H1 (cell line): ENCODE measurements around the gene TTC34. TPM values are rescaled to one million over a fixed set of nuclear protein-coding genes. Genes with fewer than 3 reads are reported as not detected.
A peak's percentile ranks its signal among the peaks of the same experiment; 100 is the strongest.

ENCODE experiments used
- CTCF ChIA-PET: fragments of 300-600 bp; sonication (Branson Sonifier 250); formaldehyde crosslinking; loops from one replicate; lab custom pipeline; 2021; ENCODE audit not compliant: partially characterized antibody; lab: Charles Lee
- POLR2A ChIA-PET: fragments of 300-600 bp; sonication (Branson Sonifier 250); formaldehyde crosslinking; loops from one replicate; lab custom pipeline; 2021; ENCODE audit warnings: inconsistent platforms; ENCODE audit not compliant: partially characterized antibody; lab: Charles Lee
- DNase-seq, 2 experiments: peaks; one replicate each; pipeline versions ENCODE4 v3.0.0 to v3.0.0-alpha.2; 2010 to 2022; ENCODE audit warnings: low spot score in 2 of 2, low read depth in 1 of 2, mixed read lengths in 1 of 2
- FAIRE-seq: peaks from 2 replicates; lab custom pipeline; 2011; peaks lifted over from hg19 to GRCh38; lab: Jason Lieb, UNC
- H2AFZ ChIP-seq: 2 replicates; pipeline ENCODE4 v1.8.1; 2012; ENCODE audit warnings: low read length, inconsistent platforms
- H2AK5ac ChIP-seq: 2 replicates; pipeline ENCODE4 v1.6.1; 2013; ENCODE audit warnings: low read depth, low read length
- H2BK120ac ChIP-seq: replicated peaks from 2 replicates; pipeline ENCODE3; 2013; ENCODE audit warnings: low read depth, low read length, inconsistent platforms
- H2BK12ac ChIP-seq: 2 replicates; pipeline ENCODE4 v1.6.1; 2013; ENCODE audit warnings: low read depth, low read length
- H2BK15ac ChIP-seq: 2 replicates; pipeline ENCODE4 v1.6.1; 2013; ENCODE audit warnings: low read length
- H2BK20ac ChIP-seq: 2 replicates; pipeline ENCODE4 v1.6.1; 2013; ENCODE audit warnings: low read length
- H2BK5ac ChIP-seq: 2 replicates; pipeline ENCODE4 v1.6.1; 2013; ENCODE audit warnings: low read depth, low read length
- H3K14ac ChIP-seq: 2 replicates; pipeline ENCODE4 v1.6.1; 2013; ENCODE audit warnings: inconsistent platforms; ENCODE audit not compliant: insufficient read length
- H3K18ac ChIP-seq: 2 replicates; pipeline ENCODE4 v1.6.1; 2013; ENCODE audit warnings: low read length; ENCODE audit errors: extremely low read depth
- H3K23ac ChIP-seq: 2 replicates; pipeline ENCODE4 v1.6.1; 2013; ENCODE audit warnings: inconsistent platforms; ENCODE audit not compliant: insufficient read length
- H3K23me2 ChIP-seq: 2 replicates; pipeline ENCODE4 v1.6.1; 2013; ENCODE audit warnings: low read depth, low read length
- H3K27ac ChIP-seq: 2 replicates; pipeline ENCODE4 v1.6.1; 2011; ENCODE audit warnings: low read depth, low read length, inconsistent platforms
- H3K27me3 ChIP-seq, 4 experiments: replicated peaks in 1 of 4; 1 replicate in 1 of 4; 2 replicates in 3 of 4; pipeline versions ENCODE4 v1.6.1 to v1.8.1; 2011 to 2013; ENCODE audit warnings: low read length in 3 of 4, mild to moderate bottlenecking in 3 of 4, inconsistent platforms in 2 of 4, mixed read lengths in 2 of 4, moderate library complexity in 1 of 4; ENCODE audit not compliant: control insufficient read depth in 3 of 4, insufficient read depth in 3 of 4; ENCODE audit errors: extremely low read depth in 1 of 4
- H3K36me3 ChIP-seq, 4 experiments: 2 replicates each; pipeline versions ENCODE4 v1.6.1 to v1.8.1; 2011 to 2013; ENCODE audit warnings: mild to moderate bottlenecking in 4 of 4, low read length in 3 of 4, moderate library complexity in 2 of 4, control low read depth in 1 of 4, inconsistent platforms in 1 of 4; ENCODE audit not compliant: insufficient read depth in 4 of 4, control insufficient read depth in 2 of 4
- H3K4ac ChIP-seq: replicated peaks from 2 replicates; pipeline ENCODE3; 2013; ENCODE audit warnings: low read length, low read depth, mixed read lengths, inconsistent platforms; ENCODE audit not compliant: insufficient read length
- H3K4me1 ChIP-seq, 4 experiments: replicated peaks in 1 of 4; 1 replicate in 1 of 4; 2 replicates in 3 of 4; pipeline versions ENCODE4 v1.6.1 to v1.8.1; 2011 to 2013; ENCODE audit warnings: low read length in 3 of 4, inconsistent platforms in 2 of 4, mixed read lengths in 1 of 4; ENCODE audit not compliant: insufficient read depth in 4 of 4, control insufficient read depth in 3 of 4
- H3K4me2 ChIP-seq, 2 experiments: 2 replicates each; pipeline versions ENCODE4 v1.6.1 to v1.8.1; 2011 to 2013; ENCODE audit warnings: low read depth in 2 of 2, low read length in 2 of 2, control low read depth in 1 of 2, inconsistent platforms in 1 of 2, mild to moderate bottlenecking in 1 of 2; ENCODE audit not compliant: insufficient read depth in 1 of 2
- H3K4me3 ChIP-seq, 4 experiments: fragments of 200-600, 300-600 bp in 1 of 4; sonication (generic), shearing (Covaris generic), sonication (Bioruptor Twin) in 1 of 4; 2 replicates each; pipeline versions ENCODE4 v1.5.1 to v1.8.1; 2011 to 2016; ENCODE audit warnings: low read length in 4 of 4, low read depth in 3 of 4, control low read depth in 2 of 4, inconsistent platforms in 2 of 4, mild to moderate bottlenecking in 2 of 4, mixed read lengths in 1 of 4, moderate library complexity in 1 of 4; ENCODE audit not compliant: insufficient read depth in 2 of 4; ENCODE audit errors: extremely low read depth in 1 of 4
- H3K56ac ChIP-seq: replicated peaks from 2 replicates; pipeline ENCODE3; 2013; ENCODE audit warnings: low read depth, mild to moderate bottlenecking, mixed read lengths, low read length, inconsistent platforms; ENCODE audit not compliant: insufficient read length
- H3K79me1 ChIP-seq: 2 replicates; pipeline ENCODE4 v1.6.1; 2013; ENCODE audit warnings: low read depth, low read length, control low read depth
- H3K79me2 ChIP-seq, 2 experiments: 2 replicates each; pipeline versions ENCODE4 v1.6.1 to v1.8.1; 2012 to 2013; ENCODE audit warnings: low read length in 2 of 2, mild to moderate bottlenecking in 2 of 2, inconsistent platforms in 1 of 2; ENCODE audit not compliant: insufficient read depth in 2 of 2, control insufficient read depth in 1 of 2
- H3K9ac ChIP-seq, 4 experiments: replicated peaks in 1 of 4; 1 replicate in 1 of 4; 2 replicates in 3 of 4; pipeline versions ENCODE4 v1.6.1 to v1.8.1; 2011 to 2013; ENCODE audit warnings: low read depth in 3 of 4, low read length in 3 of 4, control low read depth in 2 of 4, mild to moderate bottlenecking in 2 of 4, moderate library complexity in 2 of 4, inconsistent platforms in 1 of 4; ENCODE audit errors: extremely low read depth in 1 of 4
- H3K9me3 ChIP-seq, 2 experiments: 2 replicates each; pipeline versions ENCODE4 v1.6.1 to v1.8.1; 2012 to 2013; ENCODE audit warnings: mild to moderate bottlenecking in 2 of 2, moderate library complexity in 2 of 2, control low read depth in 1 of 2, inconsistent platforms in 1 of 2, low read depth in 1 of 2, low read length in 1 of 2, mixed read lengths in 1 of 2; ENCODE audit not compliant: insufficient read depth in 2 of 2
- H4K20me1 ChIP-seq, 2 experiments: replicated peaks in 1 of 2; 2 replicates each; pipeline versions ENCODE3 to v1.8.1; 2011 to 2013; ENCODE audit warnings: inconsistent platforms in 2 of 2, low read length in 2 of 2, mild to moderate bottlenecking in 1 of 2; ENCODE audit not compliant: insufficient read depth in 2 of 2, control insufficient read depth in 1 of 2
- H4K5ac ChIP-seq: 2 replicates; pipeline ENCODE4 v1.6.1; 2013; ENCODE audit warnings: low read length, low read depth, mixed read lengths, inconsistent platforms; ENCODE audit not compliant: insufficient read length
- H4K8ac ChIP-seq: 2 replicates; pipeline ENCODE4 v1.8.0; 2013; ENCODE audit warnings: mild to moderate bottlenecking, moderate library complexity, low read length, inconsistent platforms; ENCODE audit not compliant: insufficient read depth; ENCODE audit errors: extremely low read depth
- H4K91ac ChIP-seq: replicated peaks from 2 replicates; pipeline ENCODE3; 2013; ENCODE audit warnings: low read length, mixed read lengths, inconsistent platforms; ENCODE audit not compliant: insufficient read length
- ASH2L ChIP-seq: fragments of 200-600, 300-600 bp; sonication (generic); IDR thresholded peaks from one replicate; pipeline ENCODE4 v1.7.1; 2017; ENCODE audit warnings: low read length
- CHD2 ChIP-seq: IDR thresholded peaks from 2 replicates; pipeline ENCODE4 v1.6.1; 2012; ENCODE audit warnings: low read length, improper control_type of control experiment
- JUND ChIP-seq: IDR thresholded peaks from 2 replicates; pipeline ENCODE4 v1.6.1; 2011; ENCODE audit warnings: mild to moderate bottlenecking, improper control_type of control experiment, low read length
- NANOG ChIP-seq: IDR thresholded peaks from 2 replicates; pipeline ENCODE4 v1.6.1; 2011; ENCODE audit warnings: low read length, low read depth, mild to moderate bottlenecking, inconsistent platforms; ENCODE audit not compliant: insufficient read depth, poor library complexity, severe bottlenecking
- TAF7 ChIP-seq: optimal IDR thresholded peaks from 2 replicates; pipeline ENCODE3; 2011; ENCODE audit warnings: low read depth, mild to moderate bottlenecking, inconsistent platforms, low read length, moderate library complexity, borderline replicate concordance
- WGBS, 2 experiments: shearing (Covaris generic) in 1 of 2; methylation state at CpG; one replicate each; pipeline versions ENCODE4 v1.1.6 to v1.1.7; 2013 to 2015; ENCODE audit warnings: low lambda C conversion rate in 2 of 2, mixed read lengths in 2 of 2, inconsistent platforms in 1 of 2, low coverage in 1 of 2, missing lambda C conversion rate in 1 of 2; ENCODE audit not compliant: insufficient replicate concordance in 2 of 2, insufficient coverage in 1 of 2, insufficient read length in 1 of 2; ENCODE audit errors: extremely low coverage in 1 of 2, missing lambda C conversion rate in 1 of 2; 5-methylcytosine and 5-hydroxymethylcytosine counted together
- polyA plus RNA-seq, 7 experiments: library from polyadenylated mRNA; depleted of rRNA in 3 of 7; stranded (reverse) in 5 of 7; unstranded in 2 of 7; fragments of >200 nt in 5 of 7; fragments of 200-250 nt in 2 of 7; gene quantifications; 1 replicate in 5 of 7; 2 replicates in 1 of 7; 4 replicates in 1 of 7; pipeline versions ENCODE4 v1.2.1 to v1.2.3, GENCODE V29; 2011 to 2013; ENCODE audit warnings: missing spikeins in 2 of 7, mixed read lengths in 2 of 7
- total RNA-seq: library from RNA; stranded (reverse); fragmentation: NEBNext Ultra II Directional; extraction: Animal tissue kit (Norgen Biotek cat#: 25700); gene quantifications from 2 replicates; pipeline ENCODE4 v1.2.1, GENCODE V29; 2021
- TF ChIP-seq, protein P1 (sequence below): IDR thresholded peaks from 2 replicates; pipeline ENCODE4 v1.6.1; 2012; ENCODE audit warnings: inconsistent platforms

The TTC34 gene
- total and polyA plus RNA-seq, 2 of the 8 experiments (the other 6 are each of a cell fraction or from before 2014, with no cell fraction given) = 0.23 to 0.50 TPM

- Histone ChIP-seq H3K4me3 (no peak overlapping the region), H4K5ac (no peak overlapping the region), H3K36me3 (no peaks in the 10 kb centered on the region), H4K8ac (no peak overlapping the region; the same call in 1 of the 2 replicates), H4K20me1 (peaks cover 0 to 11% of the 10 kb centered on the region in 2 experiments), H3K4me1 (peaks cover 3 to 28% (median 18%) of the 10 kb centered on the region in 4 experiments), H3K27me3 (peaks cover 13 to 28% (median 18%) of the 10 kb centered on the region in 4 experiments), H3K18ac (no peak overlapping the region), H3K79me1 (no peaks in the 10 kb centered on the region), H2BK5ac (no peak overlapping the region; the same call in 1 of the 2 replicates), H2AFZ (no peak overlapping the region), H3K9me3 (peaks cover 0 to 4% of the 10 kb centered on the region in 2 experiments; a peak in 1 of 4 replicates), H3K79me2 (no peaks in the 10 kb centered on the region), H2AK5ac (no peak overlapping the region), H2BK15ac (no peak overlapping the region), H4K91ac (no peak overlapping the region), H3K23ac (no peak overlapping the region), H3K56ac (no peak overlapping the region), H3K4ac (no peak overlapping the region), H3K23me2 (peaks cover 2% of the 10 kb centered on the region), H2BK12ac (peak overlapping the region; percentile 60; the same call in 1 of the 2 replicates), H3K9ac (no peak overlapping the region), H2BK20ac (no peak overlapping the region), H3K27ac (no peak overlapping the region), H3K4me2 (no peak overlapping the region), H2BK120ac (no peak overlapping the region), H3K14ac (no peak overlapping the region)
- 80% methylated on average over 6 of the region's 8 CpGs; no CpG with 5 or more reads in 1 of the 2 experiments for whole genome bisulfite sequencing, 2 experiments
- ChIA-PET CTCF (interaction anchor here (0.7 kb wide), 1 partner anchor 14 kb away, joined by 3 read pairs; no protein-coding TSS in a partner anchor), POLR2A (no interaction called here)
- FAIRE-seq (no peak), DNase-seq (no peak)
- TF ChIP-seq JUND (no peak), TAF7 (no peak), ASH2L (no peak), CHD2 (no peak), NANOG (no peak)
- TF ChIP-seq, protein P1, sequence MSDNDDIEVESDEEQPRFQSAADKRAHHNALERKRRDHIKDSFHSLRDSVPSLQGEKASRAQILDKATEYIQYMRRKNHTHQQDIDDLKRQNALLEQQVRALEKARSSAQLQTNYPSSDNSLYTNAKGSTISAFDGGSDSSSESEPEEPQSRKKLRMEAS = no peak
These were observed 167.5 kb downstream of the TTC34 start for GRCh38 chr1:2633936-2634491.
